HEK293 (cell line): Measurements from ENCODE around the gene ZNF442.

Experiments used
- CTCF ChIA-PET: fragments of 350-600 bp; formaldehyde crosslinking; extraction: SDS; loops from one replicate; lab custom pipeline; 2021; ENCODE audit warnings: antibody characterized with exemption; lab: Yijun Ruan, JAX
- POLR2A ChIA-PET: fragments of 300-600 bp; formaldehyde crosslinking; extraction: SDS; loops from one replicate; lab custom pipeline; 2020; ENCODE audit warnings: antibody characterized with exemption, inconsistent platforms; lab: Yijun Ruan, JAX
- H3K27ac ChIP-seq: fragments of 200-500 bp; sonication (Bioruptor generic); 2 replicates; pipeline ENCODE4 v1.5.1; 2014; ENCODE audit warnings: low read depth, low read length, control low read depth, inconsistent platforms; ENCODE audit errors: extremely low read depth
- H3K36me3 ChIP-seq, 2 experiments: fragments of 200-500 bp in 1 of 2; sonication (Bioruptor generic) in 1 of 2; 1 replicate in 1 of 2; 2 replicates in 1 of 2; pipeline ENCODE4 v1.5.1; 2014 to 2017; ENCODE audit warnings: inconsistent platforms in 2 of 2, low read length in 2 of 2; ENCODE audit not compliant: control insufficient read depth in 2 of 2, insufficient read depth in 1 of 2
- H3K4me1 ChIP-seq: fragments of 200-500 bp; sonication (Bioruptor generic); 2 replicates; pipeline ENCODE4 v1.5.1; 2014; ENCODE audit warnings: mild to moderate bottlenecking, low read length, inconsistent platforms; ENCODE audit not compliant: control insufficient read depth, insufficient read depth
- H3K4me3 ChIP-seq: 2 replicates; pipeline ENCODE4 v1.5.1; 2011; ENCODE audit warnings: low read depth, mild to moderate bottlenecking, control low read depth, low read length, moderate library complexity
- H3K9me3 ChIP-seq: fragments of 200-500 bp; sonication (Bioruptor generic); 2 replicates; pipeline ENCODE4 v1.5.1; 2014; ENCODE audit warnings: low read depth, low read length, inconsistent platforms; ENCODE audit not compliant: control insufficient read depth, insufficient read depth
- PRDM2 ChIP-seq: fragments of 450-650 bp; formaldehyde crosslinking; IDR thresholded peaks from 2 replicates; pipeline ENCODE4 v1.5.1; 2016; ENCODE audit warnings: missing biosample characterization, missing genetic modification characterization, borderline replicate concordance
- YY2 ChIP-seq: fragments of 450-650 bp; formaldehyde crosslinking; IDR thresholded peaks from 2 replicates; pipeline ENCODE4 v1.5.1; 2016; ENCODE audit warnings: missing biosample characterization, missing genetic modification characterization
- ZBTB17 ChIP-seq: fragments of 450-650 bp; formaldehyde crosslinking; IDR thresholded peaks from 2 replicates; pipeline ENCODE4 v1.5.1; 2016; ENCODE audit warnings: missing biosample characterization, missing genetic modification characterization
- ZFP69B ChIP-seq: fragments of 450-650 bp; formaldehyde crosslinking; IDR thresholded peaks from 2 replicates; pipeline ENCODE4 v1.5.1; 2016; ENCODE audit warnings: missing biosample characterization, missing genetic modification characterization
- ZNF132 ChIP-seq: fragments of 450-650 bp; formaldehyde crosslinking; IDR thresholded peaks from 2 replicates; pipeline ENCODE4 v1.5.1; 2017; ENCODE audit warnings: missing biosample characterization, missing genetic modification characterization, borderline replicate concordance
- ZNF140 ChIP-seq: fragments of 450-650 bp; formaldehyde crosslinking; IDR thresholded peaks from 2 replicates; pipeline ENCODE4 v1.5.1; 2016; ENCODE audit warnings: missing biosample characterization, missing genetic modification characterization
- ZNF148 ChIP-seq: fragments of 450-650 bp; formaldehyde crosslinking; IDR thresholded peaks from 2 replicates; pipeline ENCODE4 v1.5.0; 2017; ENCODE audit warnings: missing biosample characterization, missing genetic modification characterization, borderline replicate concordance
- ZNF169 ChIP-seq: fragments of 450-650 bp; formaldehyde crosslinking; IDR thresholded peaks from 2 replicates; pipeline ENCODE4 v1.5.1; 2016; ENCODE audit warnings: missing biosample characterization, missing genetic modification characterization
- ZNF341 ChIP-seq: fragments of 450-650 bp; formaldehyde crosslinking; IDR thresholded peaks from 2 replicates; pipeline ENCODE4; 2016; ENCODE audit warnings: low read depth, missing biosample characterization, missing genetic modification characterization
- ZNF366 ChIP-seq: fragments of 450-650 bp; formaldehyde crosslinking; conservative IDR thresholded peaks from 2 replicates; pipeline ENCODE4 v1.5.1; 2016; ENCODE audit warnings: missing biosample characterization, missing genetic modification characterization
- ZNF37A ChIP-seq: fragments of 450-650 bp; IDR thresholded peaks from 2 replicates; pipeline ENCODE4 v1.5.1; 2018; ENCODE audit warnings: missing biosample characterization, missing genetic modification characterization
- ZNF416 ChIP-seq: fragments of 450-650 bp; formaldehyde crosslinking; IDR thresholded peaks from 2 replicates; pipeline ENCODE4 v1.5.1; 2016; ENCODE audit warnings: missing biosample characterization, missing genetic modification characterization
- ZNF639 ChIP-seq: fragments of 450-650 bp; formaldehyde crosslinking; IDR thresholded peaks from 2 replicates; pipeline ENCODE4 v1.5.1; 2016; ENCODE audit warnings: missing biosample characterization, missing genetic modification characterization
- ZNF791 ChIP-seq: fragments of 450-650 bp; formaldehyde crosslinking; IDR thresholded peaks from 2 replicates; pipeline ENCODE4 v1.5.1; 2016; ENCODE audit warnings: missing biosample characterization, missing genetic modification characterization
- ZSCAN23 ChIP-seq: fragments of 450-650 bp; formaldehyde crosslinking; IDR thresholded peaks from 2 replicates; pipeline ENCODE4 v1.5.1; 2016; ENCODE audit warnings: missing biosample characterization, missing genetic modification characterization
- TF ChIP-seq, protein P1 (sequence below): fragments of 450-650 bp; formaldehyde crosslinking; conservative IDR thresholded peaks from 2 replicates; pipeline ENCODE4 v1.5.1; 2016; ENCODE audit warnings: low read depth, missing biosample characterization, missing genetic modification characterization

The ZNF442 gene

GRCh38 chr19:12365236-12366162 lies at the start of gene ZNF442 (continued):
- TF ChIP-seq, protein P1, sequence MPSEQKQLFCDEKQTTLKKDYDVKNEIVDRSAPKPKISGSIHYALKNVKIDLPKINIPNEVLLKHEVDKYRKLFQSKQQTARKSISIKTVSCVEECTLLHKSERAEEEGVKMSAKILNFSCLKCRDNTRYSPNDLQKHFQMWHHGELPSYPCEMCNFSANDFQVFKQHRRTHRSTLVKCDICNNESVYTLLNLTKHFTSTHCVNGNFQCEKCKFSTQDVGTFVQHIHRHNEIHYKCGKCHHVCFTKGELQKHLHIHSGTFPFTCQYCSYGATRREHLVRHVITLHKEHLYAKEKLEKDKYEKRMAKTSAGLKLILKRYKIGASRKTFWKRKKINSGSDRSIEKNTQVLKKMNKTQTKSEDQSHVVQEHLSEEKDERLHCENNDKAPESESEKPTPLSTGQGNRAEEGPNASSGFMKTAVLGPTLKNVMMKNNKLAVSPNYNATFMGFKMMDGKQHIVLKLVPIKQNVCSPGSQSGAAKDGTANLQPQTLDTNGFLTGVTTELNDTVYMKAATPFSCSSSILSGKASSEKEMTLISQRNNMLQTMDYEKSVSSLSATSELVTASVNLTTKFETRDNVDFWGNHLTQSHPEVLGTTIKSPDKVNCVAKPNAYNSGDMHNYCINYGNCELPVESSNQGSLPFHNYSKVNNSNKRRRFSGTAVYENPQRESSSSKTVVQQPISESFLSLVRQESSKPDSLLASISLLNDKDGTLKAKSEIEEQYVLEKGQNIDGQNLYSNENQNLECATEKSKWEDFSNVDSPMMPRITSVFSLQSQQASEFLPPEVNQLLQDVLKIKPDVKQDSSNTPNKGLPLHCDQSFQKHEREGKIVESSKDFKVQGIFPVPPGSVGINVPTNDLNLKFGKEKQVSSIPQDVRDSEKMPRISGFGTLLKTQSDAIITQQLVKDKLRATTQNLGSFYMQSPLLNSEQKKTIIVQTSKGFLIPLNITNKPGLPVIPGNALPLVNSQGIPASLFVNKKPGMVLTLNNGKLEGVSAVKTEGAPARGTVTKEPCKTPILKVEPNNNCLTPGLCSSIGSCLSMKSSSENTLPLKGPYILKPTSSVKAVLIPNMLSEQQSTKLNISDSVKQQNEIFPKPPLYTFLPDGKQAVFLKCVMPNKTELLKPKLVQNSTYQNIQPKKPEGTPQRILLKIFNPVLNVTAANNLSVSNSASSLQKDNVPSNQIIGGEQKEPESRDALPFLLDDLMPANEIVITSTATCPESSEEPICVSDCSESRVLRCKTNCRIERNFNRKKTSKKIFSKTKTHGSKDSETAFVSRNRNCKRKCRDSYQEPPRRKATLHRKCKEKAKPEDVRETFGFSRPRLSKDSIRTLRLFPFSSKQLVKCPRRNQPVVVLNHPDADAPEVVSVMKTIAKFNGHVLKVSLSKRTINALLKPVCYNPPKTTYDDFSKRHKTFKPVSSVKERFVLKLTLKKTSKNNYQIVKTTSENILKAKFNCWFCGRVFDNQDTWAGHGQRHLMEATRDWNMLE (tag by site-specific recombination), result 0 out of 2 replicates have a peak, but pooled peaks have one; percentile 34
- TF ChIP-seq ZNF341 (tag by site-specific recombination) (peak; percentile 77), ZBTB17 (tag by site-specific recombination) (peak; percentile 71)

GRCh38 chr19:12411893-12412292 lies 46.4 kb upstream of the ZNF442 start:
- TF ChIP-seq ZNF140 (tag by site-specific recombination) (no peak), ZSCAN23 (tag by site-specific recombination) (no peak), ZFP69B (no peak), ZNF366 (no peak), ZNF169 (tag by site-specific recombination) (no peak), PRDM2 (tag by site-specific recombination) (no peak), ZNF639 (tag by site-specific recombination) (no peak), ZNF37A (tag by site-specific recombination) (no peak), ZNF791 (no peak), ZNF416 (no peak), ZNF132 (tag by site-specific recombination) (no peak), YY2 (tag by site-specific recombination) (no peak), ZNF148 (no peak)
- Histone ChIP-seq H3K4me1 (no peaks in the 10 kb centered on the region), H3K4me3 (no peak overlapping the region), H3K27ac (no peak overlapping the region), H3K36me3 (no peaks in the 10 kb centered on the region), H3K9me3 (no peaks in the 10 kb centered on the region)
- ChIA-PET POLR2A (interaction anchor here (1.2 kb wide), 1 partner anchor 11 kb away, joined by 4 read pairs; the partner anchor contains the start of gene ZNF799), CTCF (interaction anchor here (0.6 kb wide), 1 partner anchor 322 kb away, joined by 5 read pairs; no protein-coding TSS in a partner anchor)
